HG03558 (cell line): ENCODE data around the gene CMTM8.

Source experiments
- ATAC-seq: cut with Tn5 transposase; IDR thresholded peaks from one replicate; pipeline ENCODE4 v1.9.1; 2021; ENCODE audit warnings: moderate number of reproducible peaks; ENCODE audit not compliant: unreplicated experiment; ENCODE audit errors: extremely low read depth

Gene CMTM8

DNA sequence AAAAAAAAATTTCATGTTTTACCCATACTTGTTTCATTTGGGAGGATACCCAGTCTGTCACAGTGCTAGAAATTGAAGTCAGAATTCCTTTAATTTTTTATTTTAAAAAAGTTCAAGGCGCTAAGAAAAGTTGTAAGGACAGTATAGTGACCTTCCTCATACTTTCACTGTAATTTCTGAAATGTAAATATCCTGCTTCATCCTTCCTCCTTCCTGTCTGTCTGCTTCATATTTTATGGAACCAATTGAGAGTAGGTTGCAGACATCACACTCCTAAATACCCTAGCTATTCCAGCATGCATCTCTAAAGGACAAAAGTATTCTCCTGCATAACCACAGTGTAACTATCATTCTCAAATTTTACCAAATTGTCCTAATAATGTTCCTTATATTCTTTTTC lies 35.8 kb downstream of the CMTM8 start:
- no peak for ATAC-seq

GRCh38 chr3:32275506-32275905 lies 37.0 kb downstream of the CMTM8 start:
- no peak for ATAC-seq

DNA sequence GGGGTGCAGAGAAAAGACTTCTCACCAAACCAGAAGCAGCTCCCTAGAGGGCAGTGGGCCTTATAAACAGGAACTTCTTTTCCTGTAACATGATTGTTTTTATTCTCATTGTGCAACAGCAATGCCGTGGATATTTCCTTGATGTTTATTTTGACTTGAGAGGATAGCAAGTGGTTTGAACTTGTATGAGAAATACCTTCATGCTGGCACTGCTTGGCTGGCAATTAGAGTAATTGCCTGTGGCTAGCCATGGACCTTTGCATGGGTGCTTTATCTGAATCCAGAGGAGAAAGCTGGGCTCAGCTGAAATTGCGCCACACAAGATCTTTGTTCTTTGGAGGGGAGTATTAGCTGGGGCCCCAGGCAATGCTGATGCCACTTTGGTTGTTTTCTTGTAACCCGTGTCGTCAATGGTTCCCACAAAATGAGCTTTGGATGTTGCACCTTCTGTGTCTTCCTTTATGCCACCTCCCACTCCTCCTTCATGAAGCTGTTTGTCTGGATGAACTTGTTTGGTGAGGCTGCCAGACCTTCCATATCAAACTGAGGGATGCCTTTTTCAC lies 37.9 kb downstream of the CMTM8 start:
- no peak for ATAC-seq

DNA sequence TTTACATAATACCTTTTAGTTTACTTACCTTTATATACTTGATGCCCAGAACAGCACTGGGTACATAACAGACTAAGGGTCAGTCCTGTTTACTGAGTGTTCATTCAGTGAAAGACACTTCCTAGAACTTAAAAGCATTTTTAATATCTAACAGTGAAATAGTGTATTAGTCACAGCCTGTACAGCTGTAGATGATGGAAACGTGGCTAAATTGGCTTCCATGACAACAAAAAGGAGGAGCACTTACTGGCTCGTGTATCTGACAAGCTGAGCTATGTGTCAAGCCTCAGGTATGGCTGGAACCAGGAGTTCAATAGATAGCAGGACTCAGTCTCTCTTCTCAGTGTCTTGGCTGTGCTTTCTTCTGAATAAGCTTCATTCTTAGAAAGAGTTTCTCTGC lies 40.2 kb downstream of the CMTM8 start:
- no peak for ATAC-seq

DNA sequence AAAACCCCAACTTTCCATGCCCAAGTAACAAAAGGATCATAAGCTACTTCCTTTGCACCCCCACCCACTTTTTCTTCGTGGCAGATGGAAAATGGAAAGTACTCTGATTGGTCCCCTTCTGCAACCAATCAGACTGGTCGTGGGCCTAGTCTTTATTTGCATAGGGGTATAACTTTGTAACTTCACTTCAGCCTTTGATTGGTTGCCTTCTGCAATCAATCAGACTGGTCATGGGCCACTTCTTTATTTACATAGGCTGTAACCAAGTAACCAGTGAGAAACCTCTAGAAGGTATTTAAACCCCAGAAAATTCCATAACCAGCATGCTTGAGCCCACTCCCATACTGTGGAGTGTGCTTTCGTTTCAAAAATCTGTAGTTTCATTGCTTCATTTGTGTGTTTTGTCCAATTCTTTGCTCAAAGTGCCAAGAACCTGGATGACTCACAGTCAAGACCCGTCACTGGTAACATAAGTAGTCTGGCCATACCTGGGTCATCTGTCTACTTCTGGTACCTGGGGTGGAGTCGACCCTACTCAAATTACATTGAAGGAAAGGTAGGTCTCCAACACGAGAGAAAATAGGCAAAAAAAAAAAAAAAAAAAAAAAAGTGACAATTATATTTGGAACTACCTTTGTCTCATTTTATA lies 41.9 kb downstream of the CMTM8 start:
- ATAC-seq = no peak

GRCh38 chr3:32281570-32282106 lies 43.2 kb downstream of the CMTM8 start:
- ATAC-seq = no peak

DNA sequence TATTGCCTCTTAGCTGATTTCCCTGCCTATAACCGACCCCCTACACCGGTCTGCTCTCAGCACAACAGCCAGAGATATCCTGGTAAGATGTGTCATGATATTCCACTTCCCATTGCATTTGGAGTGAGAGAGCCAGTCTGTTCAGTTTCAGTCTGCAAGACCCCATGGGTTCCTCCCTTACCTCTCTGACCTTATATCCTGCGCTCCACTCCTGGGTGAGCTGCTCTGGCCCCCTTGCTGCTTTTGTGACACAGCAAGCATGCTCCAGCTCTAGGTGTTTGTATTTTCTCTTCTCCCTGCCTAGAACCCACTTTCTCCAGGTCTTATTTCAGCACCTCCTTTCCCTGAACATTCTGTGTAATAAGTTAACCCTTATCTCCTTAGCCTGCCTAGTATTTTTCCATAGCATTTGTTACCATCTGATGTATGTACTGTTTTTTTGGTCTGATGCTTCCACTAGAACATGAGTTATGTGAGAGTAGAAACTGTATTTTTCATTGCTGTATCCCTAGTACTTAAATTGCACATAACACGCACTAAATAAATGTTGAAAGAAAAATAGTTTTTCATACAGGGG lies 44.2 kb downstream of the CMTM8 start:
- no peak for ATAC-seq

DNA sequence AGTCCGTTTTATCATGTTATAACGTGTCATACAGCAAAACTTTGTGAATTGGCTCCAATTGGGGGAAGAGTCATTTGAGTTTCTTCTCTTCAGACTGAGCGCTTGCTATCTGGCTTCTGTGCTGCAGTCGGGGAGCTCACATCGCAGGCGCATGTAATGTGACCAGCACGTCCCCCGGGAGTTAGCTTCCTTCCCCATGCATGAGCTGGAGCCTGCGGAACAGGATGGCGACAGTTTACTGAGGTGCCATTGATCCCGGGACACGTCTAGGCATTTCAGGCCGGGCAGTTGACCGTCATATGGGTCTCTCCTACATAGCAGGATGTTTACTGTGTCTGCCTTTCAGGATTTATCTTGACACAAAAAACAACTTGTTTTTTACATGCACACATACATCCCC lies 44.8 kb downstream of the CMTM8 start:
- ATAC-seq = no peak

DNA sequence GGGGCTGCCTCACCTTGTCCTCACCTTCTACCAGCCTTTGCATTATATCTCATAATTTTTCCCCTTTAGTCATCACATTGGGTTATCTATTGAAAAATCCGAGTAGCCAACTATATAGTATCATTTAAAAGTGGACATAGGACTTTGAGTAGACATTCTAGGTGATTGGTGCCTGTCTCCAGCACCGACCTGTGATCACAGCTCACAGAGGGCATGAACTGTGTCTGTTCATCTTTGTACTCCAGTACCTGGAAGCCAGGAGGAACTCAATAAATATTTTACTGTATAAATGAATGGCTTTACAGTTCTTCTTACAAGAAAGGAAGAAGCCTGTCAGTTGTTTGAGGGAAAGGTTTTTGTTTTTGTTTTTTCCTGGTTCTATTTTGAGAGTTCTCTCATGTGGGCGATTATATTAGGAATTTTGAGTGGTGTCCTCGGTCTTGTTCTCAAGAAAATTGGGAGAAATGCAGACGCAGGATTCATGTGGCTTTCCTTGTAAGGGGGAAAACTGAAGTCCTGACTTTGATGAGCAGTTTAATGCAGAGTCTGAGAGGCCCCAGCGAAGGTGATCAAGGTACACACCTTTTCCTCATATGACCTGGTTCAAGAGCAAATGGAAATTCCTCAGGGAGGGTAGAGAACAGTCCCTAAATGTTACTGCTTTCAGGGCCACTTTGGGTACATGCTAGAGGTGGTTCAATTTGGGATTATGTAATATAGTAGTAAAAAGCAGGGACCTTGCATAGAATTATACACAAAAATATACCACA lies 46.1 kb downstream of the CMTM8 start:
- no peak for ATAC-seq

GRCh38 chr3:32285891-32286290 lies 47.4 kb downstream of the CMTM8 start:
- no peak for ATAC-seq

- no peak for ATAC-seq
These were observed 50.3 kb downstream of the CMTM8 start for GRCh38 chr3:32288819-32289218.

- no peak for ATAC-seq
These were observed 52.1 kb downstream of the CMTM8 start for GRCh38 chr3:32290619-32291018.

GRCh38 chr3:32292085-32292796 lies 53.8 kb downstream of the CMTM8 start:
- no peak for ATAC-seq

DNA sequence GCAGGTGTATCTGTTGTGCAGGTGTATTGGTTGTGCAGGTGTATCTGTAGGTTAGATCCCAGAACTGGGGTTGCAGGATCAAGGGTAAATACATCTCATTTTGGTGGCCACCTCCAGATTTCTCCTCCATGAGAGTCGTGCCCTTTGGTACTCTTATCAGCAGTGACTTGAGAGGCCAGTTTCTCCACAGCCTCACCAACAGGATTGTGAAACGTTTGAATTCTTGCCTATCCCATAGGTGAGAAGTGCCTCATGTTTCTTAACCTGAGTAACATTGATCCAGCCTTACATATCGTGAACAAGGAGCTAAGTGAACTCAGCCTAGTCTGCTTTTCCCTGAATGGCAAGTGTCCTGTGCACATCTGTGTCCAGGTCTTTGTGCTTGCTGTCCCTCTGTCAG lies 55.4 kb downstream of the CMTM8 start:
- ATAC-seq = no peak

GRCh38 chr3:32296251-32297204 lies 58.0 kb downstream of the CMTM8 start:
- ATAC-seq = no peak

DNA sequence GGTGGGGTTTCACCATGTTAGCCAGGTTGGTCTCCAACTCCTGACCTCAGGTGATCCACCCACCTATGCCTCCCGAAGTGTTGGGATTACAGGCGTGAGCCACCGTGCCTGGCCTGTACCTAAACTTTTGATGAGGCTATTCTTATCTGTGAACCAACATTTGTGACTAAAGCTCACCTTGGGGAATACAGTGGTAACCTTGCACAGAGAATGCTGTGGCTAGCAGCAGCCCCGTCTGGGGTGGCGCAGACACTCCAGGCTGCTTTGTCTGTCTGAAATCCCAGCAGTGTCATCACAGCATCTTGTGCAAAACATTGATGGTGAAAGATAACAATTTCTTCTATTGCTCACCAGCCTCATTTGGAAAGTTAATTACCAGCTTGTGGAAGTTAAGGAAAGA lies 58.9 kb downstream of the CMTM8 start:
- ATAC-seq = no peak

GRCh38 chr3:32301426-32301825 lies 62.9 kb downstream of the CMTM8 start:
- ATAC-seq = no peak

- ATAC-seq = no peak
These were observed 64.3 kb downstream of the CMTM8 start for GRCh38 chr3:32302601-32303398.

DNA sequence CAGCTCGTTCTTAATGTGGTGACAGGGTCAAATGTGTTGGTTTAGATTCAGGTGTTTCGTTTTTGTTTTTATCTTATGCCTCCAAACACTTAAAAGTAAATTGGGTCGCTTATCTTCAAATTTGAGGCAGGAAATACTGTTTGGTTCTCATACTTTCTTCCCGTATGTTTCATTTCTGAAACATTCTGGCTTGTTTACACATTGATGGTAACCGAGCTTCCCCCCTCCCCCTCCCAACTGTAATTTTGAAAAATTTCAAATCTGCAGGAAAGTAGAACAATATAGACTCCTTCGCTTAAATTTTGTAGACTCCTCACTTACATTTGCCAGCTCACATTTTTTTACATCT lies 64.9 kb downstream of the CMTM8 start:
- no peak for ATAC-seq
